NB4 (cell line): Measurements from ENCODE around the gene DMKN.

Experiments
- POLR2A ChIP-seq: IDR thresholded peaks from 2 replicates; pipeline ENCODE4 v1.6.1; 2011; ENCODE audit warnings: mild to moderate bottlenecking; ENCODE audit not compliant: insufficient read length; ENCODE audit errors: extremely low read depth
- TF ChIP-seq, protein P1 (sequence below): IDR thresholded peaks from one replicate; pipeline ENCODE4 v1.5.1; 2012; ENCODE audit warnings: low read depth, low read length

- TF ChIP-seq, protein P1, sequence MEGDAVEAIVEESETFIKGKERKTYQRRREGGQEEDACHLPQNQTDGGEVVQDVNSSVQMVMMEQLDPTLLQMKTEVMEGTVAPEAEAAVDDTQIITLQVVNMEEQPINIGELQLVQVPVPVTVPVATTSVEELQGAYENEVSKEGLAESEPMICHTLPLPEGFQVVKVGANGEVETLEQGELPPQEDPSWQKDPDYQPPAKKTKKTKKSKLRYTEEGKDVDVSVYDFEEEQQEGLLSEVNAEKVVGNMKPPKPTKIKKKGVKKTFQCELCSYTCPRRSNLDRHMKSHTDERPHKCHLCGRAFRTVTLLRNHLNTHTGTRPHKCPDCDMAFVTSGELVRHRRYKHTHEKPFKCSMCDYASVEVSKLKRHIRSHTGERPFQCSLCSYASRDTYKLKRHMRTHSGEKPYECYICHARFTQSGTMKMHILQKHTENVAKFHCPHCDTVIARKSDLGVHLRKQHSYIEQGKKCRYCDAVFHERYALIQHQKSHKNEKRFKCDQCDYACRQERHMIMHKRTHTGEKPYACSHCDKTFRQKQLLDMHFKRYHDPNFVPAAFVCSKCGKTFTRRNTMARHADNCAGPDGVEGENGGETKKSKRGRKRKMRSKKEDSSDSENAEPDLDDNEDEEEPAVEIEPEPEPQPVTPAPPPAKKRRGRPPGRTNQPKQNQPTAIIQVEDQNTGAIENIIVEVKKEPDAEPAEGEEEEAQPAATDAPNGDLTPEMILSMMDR, result no peak
- no peak for TF ChIP-seq POLR2A
Observed at GRCh38 chr19:35560271-35560670, 46.8 kb upstream of the DMKN start.
